Measurements from ENCODE around the gene CLCN6. TPM values are rescaled to one million over a fixed set of nuclear protein-coding genes. Genes with fewer than 3 reads are reported as not detected.

Gene CLCN6
- total RNA-seq, 1 experiment from 2014 or later = 17.4 TPM

- H3K36me3 Mint-ChIP-seq (ENCODE audit: insufficient read depth, unreplicated experiment) = no peaks in the 10 kb centered on the region
- no peak overlapping the region for H3K27ac Mint-ChIP-seq (ENCODE audit: unreplicated experiment)
- no peaks in the 10 kb centered on the region for H3K4me1 Mint-ChIP-seq (ENCODE audit: low read depth, unreplicated experiment)
- CTCF ChIA-PET = no interaction called here
- H3K4me3 Mint-ChIP-seq (ENCODE audit: low read depth, unreplicated experiment) = no peak overlapping the region
- no peaks in the 10 kb centered on the region for H3K9me3 Mint-ChIP-seq (ENCODE audit: low read depth, unreplicated experiment)
- no peak for TF ChIP-seq CTCF (IDR thresholded peaks at IDR 0.05; ENCODE audit: unreplicated experiment)
- intact Hi-C loops (cut with micrococcal nuclease; ENCODE audit: unreplicated experiment) = no loop called here
- no peak for DNase-seq
- H3K27me3 Mint-ChIP-seq (ENCODE audit: unreplicated experiment) = peaks cover 76% of the 10 kb centered on the region
- BruUV-seq (replicated peaks) = no TSS peak
Measured at GRCh38 chr1:11869104-11869503, 63.1 kb downstream of the CLCN6 start.

GRCh38 chr1:11869650-11870207 is 63.7 kb downstream of the CLCN6 start:
- CTCF ChIA-PET = no interaction called here
- Mint-ChIP-seq H3K9me3 (ENCODE audit: low read depth, unreplicated experiment) (no peaks in the 10 kb centered on the region), H3K4me1 (ENCODE audit: low read depth, unreplicated experiment) (no peaks in the 10 kb centered on the region), H3K36me3 (ENCODE audit: insufficient read depth, unreplicated experiment) (no peaks in the 10 kb centered on the region), H3K27ac (ENCODE audit: unreplicated experiment) (no peak overlapping the region), H3K4me3 (ENCODE audit: low read depth, unreplicated experiment) (no peak overlapping the region), H3K27me3 (ENCODE audit: unreplicated experiment) (peaks cover 76% of the 10 kb centered on the region)
- intact Hi-C loops (cut with micrococcal nuclease; ENCODE audit: unreplicated experiment) = no loop called here
- no TSS peak for BruUV-seq (replicated peaks)
- TF ChIP-seq CTCF (IDR thresholded peaks at IDR 0.05; ENCODE audit: unreplicated experiment) = no peak
- DNase-seq = no peak

- Mint-ChIP-seq H3K4me1 (ENCODE audit: low read depth, unreplicated experiment) (no peaks in the 10 kb centered on the region), H3K36me3 (ENCODE audit: insufficient read depth, unreplicated experiment) (no peaks in the 10 kb centered on the region), H3K27ac (ENCODE audit: unreplicated experiment) (no peak overlapping the region), H3K27me3 (ENCODE audit: unreplicated experiment) (peaks cover 97% of the 10 kb centered on the region), H3K9me3 (ENCODE audit: low read depth, unreplicated experiment) (no peaks in the 10 kb centered on the region), H3K4me3 (ENCODE audit: low read depth, unreplicated experiment) (no peak overlapping the region)
- BruUV-seq (replicated peaks) = no TSS peak
- intact Hi-C loops (cut with micrococcal nuclease; ENCODE audit: unreplicated experiment) = no loop called here
- CTCF ChIA-PET = interaction anchor here (0.9 kb wide), 1 partner anchor 11 kb away, joined by 3 read pairs; no protein-coding TSS in a partner anchor
- no peak for DNase-seq
- TF ChIP-seq CTCF (IDR thresholded peaks at IDR 0.05; ENCODE audit: unreplicated experiment) = no peak
Measured at GRCh38 chr1:11872545-11872944, 66.6 kb downstream of the CLCN6 start.

- Mint-ChIP-seq H3K27ac (ENCODE audit: unreplicated experiment) (no peak overlapping the region), H3K4me1 (ENCODE audit: low read depth, unreplicated experiment) (no peaks in the 10 kb centered on the region), H3K4me3 (ENCODE audit: low read depth, unreplicated experiment) (no peak overlapping the region), H3K9me3 (ENCODE audit: low read depth, unreplicated experiment) (no peaks in the 10 kb centered on the region), H3K36me3 (ENCODE audit: insufficient read depth, unreplicated experiment) (no peaks in the 10 kb centered on the region), H3K27me3 (ENCODE audit: unreplicated experiment) (peaks cover 92% of the 10 kb centered on the region)
- TF ChIP-seq CTCF (IDR thresholded peaks at IDR 0.05; ENCODE audit: unreplicated experiment) = no peak
- CTCF ChIA-PET = no interaction called here
- no TSS peak for BruUV-seq (replicated peaks)
- intact Hi-C loops (cut with micrococcal nuclease; ENCODE audit: unreplicated experiment) = no loop called here
- DNase-seq = no peak
Measured at GRCh38 chr1:11873395-11874257, 67.6 kb downstream of the CLCN6 start.

Data from Calu3 (cell line).